HS-5 (cell line): ENCODE data around the gene CLTB.
"Not testable (repeated sequence)": the region's sequence is repeated elsewhere in the genome, so short reads cannot be mapped to it uniquely, and the experiment has no call there.

Experiments used
- DNase-seq: peaks from one replicate; pipeline ENCODE4 v3.0.0-alpha.2; 2012; ENCODE audit warnings: low read depth

CLTB gene, protein sequence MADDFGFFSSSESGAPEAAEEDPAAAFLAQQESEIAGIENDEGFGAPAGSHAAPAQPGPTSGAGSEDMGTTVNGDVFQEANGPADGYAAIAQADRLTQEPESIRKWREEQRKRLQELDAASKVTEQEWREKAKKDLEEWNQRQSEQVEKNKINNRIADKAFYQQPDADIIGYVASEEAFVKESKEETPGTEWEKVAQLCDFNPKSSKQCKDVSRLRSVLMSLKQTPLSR

DNA sequence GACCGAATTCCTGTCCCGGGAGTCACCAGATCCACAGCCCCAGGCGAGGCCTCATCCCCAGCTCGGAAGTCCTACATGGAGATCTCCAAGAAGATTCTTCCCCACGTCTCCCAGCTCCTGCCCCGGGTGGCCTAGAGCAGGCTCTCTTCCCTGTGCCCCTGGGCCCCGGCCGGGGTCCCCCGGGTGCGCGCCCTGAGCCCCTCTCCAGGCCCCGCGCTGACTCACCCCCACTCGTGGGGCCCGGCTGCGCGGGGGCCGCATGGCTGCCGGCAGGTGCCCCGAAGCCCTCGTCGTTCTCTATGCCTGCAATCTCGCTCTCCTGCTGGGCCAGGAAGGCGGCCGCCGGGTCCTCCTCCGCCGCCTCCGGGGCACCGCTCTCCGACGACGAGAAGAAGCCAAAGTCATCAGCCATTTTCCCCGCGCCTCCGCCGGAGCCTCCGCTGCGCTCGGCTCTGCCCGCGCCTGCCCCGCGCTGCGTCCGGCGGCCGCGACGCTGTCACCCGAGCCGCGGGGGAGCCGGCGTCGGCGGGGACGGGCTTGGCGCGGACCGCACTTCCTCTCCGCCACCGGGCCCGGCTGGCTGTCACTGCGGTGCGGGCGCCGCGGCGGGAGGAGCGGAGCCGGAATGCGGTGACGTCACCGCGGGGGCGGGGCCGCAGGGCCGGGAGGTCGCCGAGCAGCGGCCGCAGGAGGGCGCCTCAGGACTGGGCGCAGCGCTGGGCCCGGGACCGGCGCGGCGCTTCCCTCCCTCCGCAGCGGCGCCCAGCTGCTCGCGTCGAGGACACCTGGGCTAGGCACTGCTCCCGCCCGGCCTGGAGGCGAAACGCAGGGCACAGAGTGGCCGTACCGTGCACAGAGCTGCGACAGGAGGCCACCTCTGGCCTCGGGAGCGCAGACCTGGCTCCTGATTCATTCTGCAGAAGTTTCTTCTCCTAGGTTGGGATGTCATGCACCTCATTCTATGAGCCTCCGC, at the start of gene CLTB:
Gene CLTB (minus strand): TSS at position 588 of the 973 bp plus-strand sequence. CDS start 176 bp downstream, at position 412.
- DNase-seq = peak; percentile 46

DNA sequence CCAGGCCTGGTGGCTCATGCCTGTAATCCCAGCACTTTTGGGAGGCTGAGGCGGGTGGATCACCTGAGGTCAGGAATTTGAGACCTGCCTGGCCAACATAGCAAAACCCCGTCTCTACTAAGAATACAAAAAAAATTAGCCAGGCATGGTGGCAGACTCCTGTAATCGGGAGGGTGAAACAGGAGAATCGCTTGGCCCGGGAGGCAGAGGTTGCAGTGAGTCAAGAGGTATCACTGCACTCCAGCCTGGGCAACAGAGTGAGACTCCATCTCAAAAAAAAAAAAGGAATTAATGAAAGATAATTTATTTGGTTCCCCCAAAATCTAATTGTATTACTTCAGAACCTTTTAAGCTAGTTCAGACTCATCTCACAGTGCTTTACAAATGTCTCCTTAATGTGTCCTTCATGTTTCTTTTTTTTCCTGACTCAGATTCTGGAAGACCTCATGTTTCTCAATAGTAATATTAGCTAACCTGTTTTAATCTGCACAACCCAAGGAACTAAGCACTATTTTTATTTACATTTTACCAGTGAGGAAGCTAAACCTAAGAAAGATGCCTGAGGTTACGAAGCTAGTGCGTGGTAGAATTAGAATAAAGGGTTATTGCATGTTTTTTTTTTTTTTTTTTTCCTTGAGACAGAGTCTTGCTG, 46.9 kb upstream of the CLTB start:
- DNase-seq = no peak

DNA sequence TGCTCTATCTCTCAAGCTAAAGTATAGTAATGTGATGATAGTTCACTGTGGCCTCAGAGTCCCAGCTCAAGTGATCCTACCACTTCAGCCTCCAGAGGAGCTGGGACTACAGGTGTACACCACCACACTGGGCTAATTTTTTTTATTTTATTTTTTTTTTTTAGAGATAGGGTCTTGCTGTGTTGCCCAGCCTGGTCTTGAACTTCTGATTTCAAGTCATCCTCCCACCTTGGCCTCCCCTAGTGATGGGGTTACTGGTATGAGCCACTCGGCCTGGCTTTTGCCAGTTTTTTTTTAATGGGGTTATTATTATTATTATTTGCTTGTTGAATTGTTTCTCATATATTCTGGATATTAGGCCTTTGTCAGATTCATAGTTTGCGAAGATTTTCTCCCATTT, 45.0 kb upstream of the CLTB start:
- DNase-seq = no peak

DNA sequence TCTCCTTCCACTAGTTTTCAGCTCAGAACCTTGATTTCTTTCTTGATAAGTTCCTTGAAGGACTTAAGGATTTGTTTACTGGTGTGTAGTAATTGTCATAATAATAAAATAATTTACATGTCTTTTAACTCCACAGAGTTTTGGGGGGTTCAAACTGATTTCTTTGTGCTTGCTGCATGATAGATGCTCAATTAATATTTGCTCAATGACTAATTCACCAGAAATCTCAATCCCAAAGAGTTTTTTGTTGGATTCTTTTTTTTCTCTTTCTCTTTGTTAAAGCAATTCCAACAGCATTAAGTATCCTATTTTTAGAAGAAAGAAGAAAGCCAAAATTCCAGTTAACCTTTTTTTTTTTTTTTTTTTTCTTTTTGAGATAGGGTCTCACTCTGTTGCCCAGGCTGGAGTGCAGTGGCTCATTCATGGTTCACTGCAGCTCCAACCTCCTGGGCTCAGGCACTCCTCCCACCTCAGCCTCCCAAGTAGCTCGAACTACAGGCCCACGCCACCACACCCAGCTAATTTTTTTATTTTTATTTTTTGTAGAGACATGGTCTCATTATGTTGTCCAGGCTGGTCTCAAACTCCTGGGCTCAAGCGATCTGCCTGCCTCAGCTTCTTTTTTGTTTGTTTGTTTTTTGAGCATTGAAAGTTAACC, 42.7 kb upstream of the CLTB start:
- DNase-seq = no peak

DNA sequence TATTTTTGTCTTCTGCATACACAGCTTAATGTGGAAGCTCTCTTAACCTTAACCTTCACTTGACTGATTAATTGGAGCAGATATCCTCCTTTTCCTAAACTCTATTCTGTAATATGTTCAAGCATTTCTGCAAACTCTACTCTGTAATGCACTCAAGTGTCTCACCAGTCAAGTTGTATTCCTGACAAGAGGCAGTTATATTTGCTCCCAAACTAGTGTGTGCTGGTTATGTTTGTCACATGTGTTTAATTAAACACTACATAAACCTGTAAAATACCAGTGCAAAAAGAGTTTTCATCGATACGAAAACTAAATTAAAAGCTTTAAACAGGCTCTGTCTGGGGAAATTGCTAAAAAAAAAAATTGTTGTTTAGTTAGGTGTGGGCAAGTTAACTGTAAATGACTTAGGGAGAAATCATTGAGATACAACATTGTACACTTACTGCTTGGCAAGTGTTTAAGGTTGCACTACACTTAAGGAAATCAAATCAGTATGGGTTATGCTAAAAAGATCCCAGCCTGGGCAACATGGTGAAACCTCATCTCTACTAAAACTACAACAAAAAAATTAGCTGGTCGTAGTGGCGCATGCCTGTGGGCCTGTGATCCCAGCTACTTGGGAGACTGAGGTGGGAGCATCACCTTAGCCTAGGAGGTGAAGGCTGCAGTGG, 38.5 kb upstream of the CLTB start:
- DNase-seq = no peak

DNA sequence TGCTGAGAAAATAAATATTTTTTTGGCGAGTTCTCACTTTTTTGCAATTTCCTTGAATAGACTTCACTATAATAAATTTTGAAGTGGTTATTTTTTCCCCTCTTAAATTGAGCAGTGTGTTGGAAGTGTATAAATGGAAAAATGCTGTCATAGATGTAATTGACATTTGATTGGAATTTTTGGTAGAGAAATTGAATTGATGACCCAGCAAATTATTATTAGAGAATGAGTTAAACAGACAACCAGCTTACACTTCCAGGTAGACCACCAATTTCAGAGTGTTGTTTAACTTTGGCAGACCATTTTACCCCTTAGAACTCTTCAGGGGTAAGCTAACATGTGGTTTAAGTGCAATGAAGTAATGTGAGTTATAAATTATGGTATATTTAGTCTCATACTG, 33.7 kb upstream of the CLTB start:
- DNase-seq = no peak

DNA sequence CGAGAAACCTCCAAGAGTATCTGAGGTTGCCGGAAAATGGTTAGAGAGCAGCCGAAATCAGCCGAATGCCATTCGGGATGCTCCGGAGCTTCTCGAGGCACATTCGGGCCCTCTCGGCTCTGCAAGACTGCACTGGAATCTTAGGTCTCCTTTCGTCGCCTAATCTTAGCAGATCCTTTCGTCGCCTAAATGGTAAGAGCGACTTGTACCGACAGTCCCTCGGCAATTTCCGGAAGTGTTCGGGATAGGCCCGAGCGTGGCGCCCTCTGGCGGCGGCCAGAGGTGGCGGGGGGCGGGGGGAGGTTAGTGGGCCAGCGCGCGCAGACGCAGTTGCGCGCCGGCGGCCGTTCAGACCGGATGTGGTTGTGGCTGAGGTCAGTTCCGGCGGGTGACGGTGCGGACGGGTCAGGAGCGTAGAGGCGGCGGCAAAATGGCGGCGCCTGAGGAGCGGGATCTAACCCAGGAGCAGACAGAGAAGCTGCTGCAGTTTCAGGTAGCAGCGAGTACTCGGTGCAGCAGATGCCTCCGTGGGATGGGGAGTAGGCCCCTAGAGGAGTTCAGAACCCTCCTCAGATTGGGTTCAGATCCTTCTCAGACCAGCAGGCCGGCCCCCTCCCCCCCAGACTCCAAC, 31.8 kb upstream of the CLTB start, which contains the start of gene FAF2:
Gene FAF2 (plus strand): TSS at position 408 of the 631 bp plus-strand sequence. CDS start 23 bp downstream, at position 431.
- peak; percentile 99 for DNase-seq

DNA sequence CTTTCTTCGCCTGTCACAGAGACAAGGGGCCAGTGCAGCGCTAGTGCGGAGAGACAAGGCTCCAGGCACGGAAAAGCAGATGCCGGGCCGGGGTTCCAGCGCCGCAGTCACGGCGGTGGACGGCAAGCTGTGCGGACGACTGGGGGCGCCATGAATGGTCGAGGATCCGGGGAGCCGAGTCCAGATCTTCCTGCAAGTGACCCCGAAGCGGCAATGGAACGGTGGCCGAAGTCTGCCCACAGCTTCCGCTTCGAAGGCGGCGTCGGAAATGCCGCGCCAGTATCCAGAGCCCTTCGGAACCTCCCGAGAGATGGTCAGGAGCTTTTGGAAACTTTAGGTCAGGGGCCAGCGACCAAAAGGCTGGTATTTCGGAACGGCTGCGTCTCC, 31.2 kb upstream of the CLTB start:
- no peak for DNase-seq

DNA sequence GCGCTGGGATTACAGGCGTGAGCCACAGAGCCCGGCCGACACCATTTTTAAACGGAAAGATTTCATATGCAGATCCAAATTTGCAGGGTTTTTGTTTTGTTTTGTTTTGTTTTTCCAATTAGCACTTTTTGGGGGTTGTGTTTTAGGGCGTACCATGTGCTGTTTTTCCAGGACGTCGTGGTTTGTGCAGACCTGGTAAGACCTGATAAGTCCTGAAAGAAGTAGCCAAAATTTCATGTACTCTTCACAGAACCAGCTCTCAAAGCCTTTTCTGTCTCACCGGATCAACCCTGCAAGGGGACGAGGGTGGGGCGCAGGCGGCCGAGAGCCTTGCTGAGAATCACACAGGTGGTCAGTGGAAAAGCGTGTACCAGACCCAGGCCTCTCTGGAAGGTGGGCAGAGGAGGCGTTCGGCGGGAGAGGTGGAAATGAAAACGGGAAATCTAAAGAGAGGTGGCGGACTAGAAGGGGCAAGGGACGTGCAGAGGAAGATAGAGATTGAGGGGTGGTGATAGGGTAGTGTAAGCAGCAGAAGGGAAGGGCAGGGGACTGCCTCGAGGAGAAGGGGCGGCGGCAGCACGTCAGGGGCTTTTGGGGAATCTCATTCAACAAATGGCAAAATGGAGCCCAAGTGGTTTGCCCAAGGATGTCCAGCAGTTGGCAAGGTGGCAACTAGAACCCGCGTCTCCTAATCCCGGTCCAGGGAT, 30.7 kb upstream of the CLTB start:
- no peak for DNase-seq

DNA sequence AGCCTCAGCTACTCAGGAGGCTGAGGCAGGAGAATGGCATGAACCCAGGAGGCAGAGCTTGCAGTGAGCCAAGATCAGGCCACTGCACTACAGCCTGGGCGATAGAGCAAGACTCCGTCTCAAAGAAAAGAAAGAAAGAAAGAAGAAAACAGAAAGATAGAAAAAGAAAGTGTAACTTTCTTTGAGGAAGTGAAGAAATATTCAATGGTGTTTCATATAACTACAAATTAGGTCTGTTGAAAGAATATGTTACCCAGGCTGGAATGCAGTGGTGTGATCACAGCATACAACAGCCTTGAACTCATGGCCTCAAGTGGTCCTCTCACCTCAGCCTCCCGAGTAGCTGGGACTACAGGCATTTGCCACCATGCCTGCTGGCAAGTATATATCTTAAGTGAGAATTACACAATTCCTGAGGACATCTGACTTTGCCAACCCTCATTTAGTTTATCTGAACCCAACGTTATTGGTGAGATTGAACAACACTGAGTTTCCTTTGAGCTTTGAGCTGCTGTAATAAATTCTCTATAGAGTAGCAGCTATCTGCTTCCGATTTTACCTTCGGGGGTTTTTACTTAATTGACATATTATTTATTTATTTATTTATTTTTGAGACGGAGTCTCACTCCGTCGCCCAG, 29.8 kb upstream of the CLTB start:
- DNase-seq = no peak

DNA sequence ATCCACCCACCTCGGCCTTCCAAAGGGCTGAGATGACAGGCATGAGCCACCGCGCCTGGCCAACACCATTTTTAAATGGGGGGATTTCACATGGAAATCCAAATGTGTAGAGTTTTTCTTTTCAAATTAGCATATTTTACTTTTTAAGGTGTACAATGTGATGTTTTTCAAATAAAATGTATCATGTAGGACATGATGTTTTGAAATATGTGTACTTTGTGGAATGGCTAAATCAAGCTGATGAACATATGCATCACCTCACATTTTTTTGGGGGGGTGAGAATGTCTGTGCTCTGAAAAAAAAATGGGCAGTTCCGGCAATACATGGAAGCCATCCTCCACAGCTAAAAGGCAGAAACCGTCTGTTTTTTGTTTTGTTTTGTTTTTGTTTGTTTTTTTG, 28.4 kb upstream of the CLTB start:
- no peak for DNase-seq

DNA sequence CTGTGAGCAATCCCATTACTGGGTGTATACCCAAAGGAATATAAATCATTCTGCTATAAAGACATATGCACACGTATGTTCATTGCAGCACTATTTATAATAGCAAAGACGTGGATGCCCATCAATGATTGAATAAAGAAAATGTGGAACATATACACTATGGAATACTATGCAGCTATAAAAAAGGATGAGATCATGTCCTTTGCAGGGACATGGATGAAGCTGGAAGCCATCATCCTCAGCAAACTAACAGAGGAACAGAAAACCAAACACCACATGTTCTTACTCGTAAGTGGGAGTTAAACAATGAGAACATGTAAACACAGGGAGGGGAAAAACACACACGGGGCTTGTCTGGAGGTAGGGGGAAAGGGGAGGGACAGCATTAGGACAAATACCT, 26.6 kb upstream of the CLTB start:
- DNase-seq = not testable (repeated sequence)

DNA sequence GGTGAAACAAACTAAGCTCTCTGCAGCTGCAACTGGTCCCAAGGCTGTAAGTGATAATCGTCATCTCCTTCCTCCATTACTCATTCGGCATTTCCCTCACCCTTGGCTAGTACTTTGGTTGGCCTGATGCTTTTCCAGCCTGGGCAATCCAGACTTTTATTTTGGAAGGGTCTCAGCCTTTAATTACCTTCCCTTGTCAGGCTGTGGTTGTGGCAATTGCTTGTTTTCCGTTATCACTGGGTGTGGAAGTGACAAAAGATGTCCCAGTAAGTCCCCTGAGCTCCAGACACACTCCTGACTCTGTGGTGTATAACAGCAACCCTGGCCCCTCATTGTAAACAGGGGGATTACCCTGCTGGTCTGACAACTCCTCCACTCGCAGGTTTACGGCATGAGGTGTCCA, 25.6 kb upstream of the CLTB start:
- DNase-seq = no peak

DNA sequence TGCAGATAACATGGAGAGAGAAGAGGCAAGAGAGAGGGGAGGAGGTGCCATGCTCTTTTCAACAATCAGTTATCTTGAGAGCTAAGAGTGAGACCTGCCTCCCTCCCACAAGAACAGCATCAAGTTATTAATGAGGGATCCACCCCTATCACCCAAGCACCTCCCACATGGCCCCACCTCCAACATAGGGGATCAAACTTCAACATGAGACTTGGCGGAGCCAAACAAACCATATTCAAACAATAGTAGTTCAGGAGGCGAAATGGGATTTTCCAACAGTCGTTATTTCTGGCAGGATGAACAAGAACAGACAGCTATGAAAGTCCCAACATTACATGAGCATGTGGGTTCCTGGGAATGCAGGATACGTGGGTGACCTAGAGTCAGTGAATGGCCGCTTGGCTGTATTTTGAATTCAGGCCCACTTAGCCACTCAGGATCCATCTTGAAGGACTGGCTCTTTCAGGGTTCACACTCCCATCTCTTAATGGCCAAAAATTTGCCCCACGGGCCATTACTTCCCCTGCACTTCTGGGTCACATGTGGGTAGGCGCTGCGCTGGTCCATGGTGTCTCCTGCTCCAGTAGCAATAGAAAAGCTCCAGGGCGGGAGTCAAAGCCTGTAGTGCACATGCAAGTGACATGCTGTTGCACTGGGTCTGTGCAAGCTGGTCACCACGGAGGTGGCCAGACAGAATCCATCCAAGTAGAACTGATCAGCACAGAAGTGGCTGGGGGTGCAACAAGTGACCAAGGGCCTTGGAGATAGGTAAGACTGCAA, 24.8 kb upstream of the CLTB start:
- DNase-seq = no peak

DNA sequence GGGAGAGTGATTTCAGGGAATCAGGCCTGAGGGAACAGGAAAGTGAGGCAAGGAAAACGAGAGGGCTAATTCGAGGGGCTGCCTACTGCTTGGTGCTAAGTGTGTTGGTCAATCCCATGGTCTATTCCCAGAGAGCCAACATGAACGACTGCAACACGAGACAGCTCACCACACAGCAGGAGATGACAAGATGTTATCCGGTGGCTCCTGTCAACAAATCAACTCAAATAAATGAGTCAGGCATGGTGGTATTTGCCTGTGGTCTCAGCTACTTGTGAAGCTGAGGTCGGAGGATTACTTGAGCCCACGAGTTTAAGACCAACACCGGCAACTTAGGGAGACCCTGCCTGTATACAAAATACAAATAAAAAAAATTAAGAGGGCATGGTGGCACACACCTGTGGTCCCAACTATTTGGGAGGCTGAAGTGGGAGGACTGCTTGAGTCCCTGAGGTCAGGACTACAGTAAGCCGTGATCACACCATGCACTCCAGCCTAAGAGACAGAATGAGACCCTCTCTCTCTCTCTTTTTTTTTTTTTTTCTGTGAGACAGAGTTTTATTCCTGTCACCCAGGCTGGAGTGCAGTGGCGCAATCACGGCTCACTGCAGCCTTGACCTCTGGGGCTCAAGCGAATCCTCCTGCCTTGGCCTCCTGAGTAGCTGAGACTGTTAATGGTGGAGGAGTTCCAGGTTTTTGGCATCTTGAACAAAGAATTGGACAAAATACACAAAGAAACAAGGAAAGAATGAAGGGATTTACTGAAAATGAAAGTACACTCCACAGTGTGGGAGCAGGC, 22.8 kb upstream of the CLTB start:
- DNase-seq = peak; percentile 77

DNA sequence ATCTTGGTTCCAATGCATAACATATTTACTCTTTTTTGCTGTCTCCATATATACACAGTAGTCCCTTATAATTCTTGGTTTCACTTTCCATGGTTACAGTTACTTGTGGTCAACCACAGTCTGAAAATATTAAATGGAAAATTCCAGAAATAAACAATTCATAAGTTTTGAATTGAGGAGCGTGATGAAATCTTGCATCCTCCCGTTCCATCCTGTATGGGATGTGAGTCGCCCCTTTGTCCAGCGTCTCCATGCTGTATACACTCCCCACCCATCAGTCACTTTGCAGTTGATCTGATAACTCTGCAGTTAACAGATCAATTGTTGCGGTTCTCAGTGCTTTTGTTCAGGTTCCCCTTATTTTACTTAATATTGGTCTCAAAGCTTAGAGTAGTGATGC, 20.3 kb upstream of the CLTB start:
- DNase-seq = peak; percentile 81

DNA sequence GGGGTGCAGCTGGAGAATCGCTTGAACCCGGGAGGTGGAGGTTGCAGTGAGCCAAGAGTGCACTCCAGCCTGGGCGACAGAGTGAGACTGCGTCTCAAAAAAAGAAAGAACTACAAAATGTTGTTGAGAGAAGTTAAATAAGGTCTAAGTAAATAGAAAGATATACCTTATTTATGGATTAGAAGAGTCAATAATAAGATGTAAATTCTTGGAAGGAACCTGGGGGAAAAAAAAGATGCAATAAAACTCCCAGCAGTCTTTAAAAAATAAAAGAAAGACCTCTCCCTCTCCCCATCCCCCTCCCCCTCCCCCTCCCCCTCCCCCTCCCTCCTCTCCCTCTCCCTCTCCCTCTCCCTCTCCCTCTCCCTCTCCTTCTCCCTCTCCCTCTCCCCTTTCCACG, 16.4 kb upstream of the CLTB start:
- no peak for DNase-seq

DNA sequence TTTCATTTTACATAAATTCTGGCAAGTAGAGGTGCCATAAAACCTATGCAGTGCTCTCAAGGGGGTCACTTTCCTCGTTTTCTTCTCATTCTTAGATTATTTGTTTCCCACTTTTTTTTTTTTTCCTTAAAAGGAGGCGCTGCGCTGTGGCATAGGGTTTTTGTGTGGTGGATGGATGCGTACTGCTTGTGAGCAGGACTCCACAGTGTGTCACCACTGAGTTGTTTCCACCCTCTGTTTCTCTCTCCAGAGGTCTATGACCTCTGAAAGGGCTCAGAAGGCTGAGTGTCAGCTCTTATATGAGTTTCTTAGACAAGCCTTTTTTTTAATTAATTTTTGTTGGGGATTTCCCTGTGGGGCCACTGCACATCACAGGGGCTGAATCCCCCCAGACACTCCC, 13.6 kb upstream of the CLTB start:
- DNase-seq = no peak
